Hippocampal formation (tissue), 2 donors: ENCODE measurements around the gene PARP8.
A peak's percentile ranks its signal among the peaks of the same experiment; 100 is the strongest.
"Not testable (repeated sequence)": the region's sequence is repeated elsewhere in the genome, so short reads cannot be mapped to it uniquely, and the experiment has no call there.

Experiments used
- DNase-seq, 2 donors: peaks; one replicate each; lab custom pipeline; 2025; lab: John Stamatoyannopoulos, UW

Gene PARP8

DNA sequence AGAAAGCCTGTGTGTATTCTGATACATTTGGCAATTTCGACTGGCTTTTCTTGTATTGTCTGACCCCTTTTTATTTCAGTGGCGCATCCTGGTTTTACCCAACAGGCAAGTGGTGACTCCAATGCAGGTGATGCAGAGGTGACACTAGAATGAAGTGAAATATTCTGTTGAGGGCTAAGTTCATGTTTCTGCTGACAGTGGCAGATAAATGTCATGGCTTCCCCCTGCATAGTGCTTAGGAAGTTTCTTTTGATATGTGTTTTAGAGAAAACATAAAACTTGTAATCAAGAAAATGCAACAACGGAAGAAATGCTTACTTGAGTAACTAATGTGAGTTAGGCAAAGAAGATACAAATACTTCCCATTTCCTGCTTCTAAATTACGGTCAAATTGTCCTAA is 13.1 kb downstream of the PARP8 start:
- DNase-seq = not testable (repeated sequence)

DNA sequence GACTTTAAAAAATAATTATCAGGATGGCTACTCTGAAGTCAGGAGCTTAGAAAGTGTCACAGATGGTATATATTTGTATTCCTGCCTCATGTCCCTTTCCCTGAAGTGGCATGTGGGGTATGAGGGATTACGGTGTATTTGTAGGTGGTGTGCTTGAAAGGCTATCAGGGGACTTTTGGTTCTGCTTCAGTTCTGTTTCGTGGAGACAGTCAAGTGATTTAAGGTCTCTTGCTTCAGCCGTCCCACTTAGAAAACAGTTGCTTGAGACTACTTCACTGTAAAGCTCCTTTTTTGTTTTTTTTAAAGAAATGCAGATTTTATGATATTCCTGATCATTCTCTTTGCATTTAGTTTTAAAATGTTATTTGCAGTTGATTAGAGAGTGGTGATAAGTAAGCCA is 18.3 kb downstream of the PARP8 start:
- DNase-seq = no peak

DNA sequence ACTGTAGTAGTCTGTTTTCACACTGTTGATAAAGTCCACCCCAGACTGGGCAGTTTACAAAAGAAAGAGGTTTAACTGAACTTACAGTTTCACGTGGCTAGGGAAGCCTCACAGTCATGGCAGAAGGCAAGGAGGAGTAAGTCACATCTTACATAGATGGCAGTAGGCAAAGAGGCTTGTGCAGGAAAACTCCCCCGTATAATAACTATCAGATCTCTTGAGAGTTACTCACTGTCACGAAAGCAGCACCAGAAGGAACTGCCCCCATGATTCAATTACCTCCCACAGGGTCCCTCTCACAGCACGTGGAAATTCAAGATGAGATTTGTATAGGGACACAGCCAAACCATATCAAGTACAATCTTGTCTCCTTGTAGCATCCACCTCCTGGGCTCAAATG is 21.1 kb downstream of the PARP8 start:
- no peak for DNase-seq

DNA sequence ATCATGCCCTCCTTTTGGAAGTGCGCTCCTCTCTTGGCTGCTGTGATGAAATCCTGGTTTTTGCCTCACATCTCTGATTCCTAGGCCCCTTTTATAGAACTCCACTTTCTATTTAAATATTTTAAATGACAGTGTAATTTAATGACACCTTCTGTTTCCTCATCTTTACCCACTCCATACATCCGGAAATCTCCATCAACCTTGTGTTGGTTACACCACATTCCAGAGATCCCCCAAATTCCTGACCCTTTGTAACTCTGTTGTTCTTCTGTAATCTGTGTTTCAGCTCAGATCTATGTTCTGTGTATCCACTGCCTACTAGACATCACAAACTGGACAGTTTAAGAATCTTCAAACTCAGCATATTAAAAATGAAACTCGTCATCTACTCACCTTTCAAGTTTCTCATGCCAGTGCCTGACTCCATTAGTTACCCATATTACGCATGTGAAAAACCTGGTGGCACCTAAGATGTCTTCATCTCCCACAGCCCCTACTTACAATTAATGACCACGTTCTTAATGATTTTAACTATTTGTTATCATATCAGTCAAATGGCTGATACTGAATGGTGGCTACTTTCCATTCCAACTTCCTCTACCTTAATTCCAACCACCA is 25.1 kb downstream of the PARP8 start:
- no peak for DNase-seq

DNA sequence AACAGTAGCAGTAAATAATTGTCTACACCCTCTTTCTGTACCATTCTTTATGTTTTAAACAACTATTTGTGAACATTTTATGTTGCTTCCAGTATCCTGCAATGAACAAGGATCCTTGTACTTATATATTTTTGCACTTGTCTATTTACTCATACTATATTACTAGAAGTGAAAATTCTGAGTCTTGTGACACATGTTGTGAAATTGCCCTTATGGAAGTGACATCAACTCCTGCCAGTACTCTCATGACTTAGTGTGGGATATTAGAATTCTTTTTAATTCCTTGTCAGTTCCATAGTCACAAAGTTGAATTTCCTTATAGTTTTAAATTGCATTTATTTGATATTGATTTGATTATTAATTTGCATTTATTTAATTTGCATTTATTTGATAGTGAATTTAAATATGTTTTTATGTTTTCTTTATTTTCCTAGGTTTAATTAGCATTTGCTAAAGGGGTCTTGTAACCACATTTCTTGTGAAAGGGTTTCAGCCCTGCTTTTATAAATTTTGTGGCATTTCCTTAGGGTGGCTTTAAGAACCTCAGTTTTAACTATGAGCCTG is 27.7 kb downstream of the PARP8 start:
- DNase-seq = no peak

DNA sequence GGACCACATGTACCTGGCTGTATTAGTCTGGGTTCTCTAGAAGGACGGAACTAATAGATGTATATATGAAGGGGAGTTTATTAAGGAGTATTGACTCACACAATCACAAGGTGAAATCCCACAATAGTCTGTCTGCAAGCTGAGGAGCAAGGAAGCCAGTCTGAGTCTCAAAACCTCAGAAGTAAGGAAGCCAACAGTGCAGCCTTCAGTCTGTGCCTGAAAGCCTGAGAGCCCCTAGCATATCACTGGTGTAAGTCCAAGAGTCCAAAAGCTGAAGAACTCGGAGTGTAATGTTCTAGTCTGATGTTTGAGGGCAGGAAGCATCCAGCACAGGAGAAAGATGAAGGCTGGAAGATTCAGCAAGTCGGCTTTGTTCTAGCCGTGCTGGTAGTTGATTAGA is 28.2 kb downstream of the PARP8 start:
- DNase-seq = not testable (repeated sequence)

DNA sequence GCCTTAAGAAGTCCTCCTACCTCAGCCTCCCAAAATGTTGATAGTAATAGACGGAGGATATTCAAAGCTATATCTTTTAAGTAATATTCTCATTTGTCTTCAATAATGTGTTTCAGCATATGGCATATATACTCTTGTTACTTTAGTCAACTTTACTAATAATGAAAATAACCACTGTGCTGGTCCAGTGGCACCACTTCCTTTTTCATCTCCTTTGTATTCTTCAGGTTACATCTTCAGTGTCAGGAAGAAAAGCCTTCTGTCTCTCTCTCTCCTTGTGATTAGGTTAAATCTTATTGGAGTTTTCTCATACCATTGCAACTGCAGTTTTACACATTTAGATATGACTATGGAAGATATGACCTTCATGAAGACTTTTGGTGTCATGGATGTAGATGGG is 31.3 kb downstream of the PARP8 start:
- no peak for DNase-seq

DNA sequence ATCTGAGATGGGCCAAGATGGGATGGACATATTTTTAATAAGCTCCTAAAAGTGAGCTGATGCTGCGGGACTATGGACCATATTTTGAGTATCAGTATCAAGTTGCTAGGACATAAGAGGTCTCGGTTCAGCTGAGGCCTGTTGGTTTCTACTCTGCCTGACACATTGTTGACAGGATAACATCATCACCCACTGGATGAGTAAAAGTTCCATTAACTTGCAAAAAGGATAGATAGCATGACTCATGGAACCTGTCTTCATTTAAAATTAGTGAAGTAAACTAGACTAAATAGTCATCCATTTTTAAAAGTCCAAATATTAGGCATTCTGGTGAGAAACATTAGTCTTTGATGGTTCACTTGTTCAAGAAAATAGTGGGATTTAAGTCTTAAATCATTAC is 33.3 kb downstream of the PARP8 start:
- DNase-seq = no peak

DNA sequence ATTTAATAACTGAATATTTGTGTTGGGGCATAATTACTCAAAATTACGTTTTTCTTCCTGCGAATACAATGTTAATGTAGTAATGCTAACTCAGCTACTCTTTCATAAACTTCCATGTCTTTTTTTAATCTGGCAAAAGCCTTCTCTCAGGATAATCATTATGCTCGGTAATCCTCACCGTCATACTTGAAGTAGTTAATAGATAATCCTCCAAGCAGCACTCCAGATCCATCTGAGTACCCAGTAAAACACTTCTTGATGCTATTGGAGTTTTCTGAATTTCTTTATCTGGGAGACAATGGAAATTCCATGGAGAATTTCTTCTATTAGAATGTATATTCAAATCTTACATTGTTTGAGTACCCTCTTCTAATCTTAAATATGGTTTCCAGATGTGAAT is 34.3 kb downstream of the PARP8 start:
- DNase-seq = no peak

DNA sequence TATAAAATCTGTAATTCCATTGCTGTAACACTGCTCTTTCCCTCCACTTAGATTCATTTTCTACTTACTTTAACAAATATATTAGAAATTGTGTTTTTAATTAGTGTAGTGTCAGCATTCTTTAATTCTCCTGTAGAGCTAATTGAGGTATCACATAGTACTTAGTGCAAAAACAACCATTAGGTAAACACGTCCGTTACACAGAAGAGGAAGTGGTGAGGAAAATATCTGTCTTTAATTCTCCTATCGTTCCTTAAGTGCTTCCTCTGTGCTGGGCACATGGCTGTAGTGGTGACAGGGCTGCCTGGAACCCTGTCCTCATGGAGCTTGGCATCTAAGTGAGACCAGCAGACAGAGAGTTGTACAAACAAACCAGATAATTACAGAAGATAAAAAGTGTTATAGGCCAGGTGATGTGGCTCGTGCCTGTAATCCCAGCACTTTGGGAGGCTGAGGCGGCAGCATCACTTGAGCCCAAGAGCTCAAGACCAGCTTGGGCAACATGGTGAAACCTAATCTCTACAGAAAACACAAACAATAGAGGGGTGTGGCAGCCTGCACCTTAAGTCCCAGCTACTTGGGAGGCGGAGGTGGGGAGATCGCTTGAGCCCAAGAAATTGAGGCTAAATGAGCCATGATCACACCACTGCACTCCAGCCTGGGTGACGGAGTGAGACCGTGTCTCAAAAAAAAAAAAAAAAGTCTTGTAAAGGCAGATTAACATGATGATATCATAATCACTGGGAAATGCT is 36.4 kb downstream of the PARP8 start:
- DNase-seq = no peak

DNA sequence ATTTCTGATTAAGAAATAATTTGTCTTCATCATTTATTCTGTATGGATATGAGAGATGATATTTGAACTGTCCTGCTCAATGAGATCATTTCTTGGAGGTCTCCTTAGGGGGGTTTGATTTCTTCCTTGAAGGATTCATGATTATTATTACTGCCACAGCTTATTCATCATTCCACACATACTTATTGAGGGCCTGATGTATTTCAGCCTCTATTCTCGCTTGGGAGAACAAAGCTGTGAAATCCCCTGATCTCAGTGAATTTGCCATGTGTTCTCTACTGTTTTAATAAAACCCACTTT is 36.9 kb downstream of the PARP8 start:
- no peak for DNase-seq

DNA sequence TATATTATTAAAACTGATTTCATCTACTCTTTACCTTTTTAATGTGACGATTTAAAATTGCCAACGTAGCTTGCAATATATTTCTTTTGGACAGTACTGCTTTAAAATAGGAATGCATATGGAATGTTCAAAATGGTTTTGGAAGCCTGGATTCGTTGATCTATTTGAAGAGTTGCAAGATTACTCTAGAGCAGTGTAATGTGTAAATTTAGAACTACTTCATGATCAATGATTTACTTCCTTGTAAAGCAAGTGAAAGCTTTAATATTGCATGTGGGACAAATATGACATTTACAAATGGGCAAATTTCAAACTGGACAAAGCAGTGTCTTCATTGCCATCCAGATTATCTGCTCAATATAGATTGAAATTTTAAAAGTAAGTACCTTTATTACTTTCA is 38.3 kb downstream of the PARP8 start:
- no peak for DNase-seq

DNA sequence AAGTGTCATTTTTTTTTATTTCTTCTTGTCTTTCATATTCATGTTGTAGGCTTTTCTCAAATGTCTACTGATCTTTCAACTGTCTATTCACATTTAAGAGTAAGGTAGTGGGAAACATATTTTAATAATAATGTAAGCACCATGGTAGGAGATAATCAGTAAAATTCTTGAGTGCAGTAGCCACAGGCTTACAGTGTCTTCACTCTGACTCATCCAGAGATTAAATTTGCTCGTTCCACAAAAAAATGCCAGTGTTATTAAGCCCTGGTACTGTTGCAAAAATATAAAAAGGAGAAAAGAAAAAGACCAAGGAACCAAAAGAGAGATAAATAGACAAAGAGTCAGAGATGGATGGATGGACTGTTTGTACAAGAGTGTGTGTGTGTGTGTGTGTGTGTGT is 43.0 kb downstream of the PARP8 start:
- no peak for DNase-seq

DNA sequence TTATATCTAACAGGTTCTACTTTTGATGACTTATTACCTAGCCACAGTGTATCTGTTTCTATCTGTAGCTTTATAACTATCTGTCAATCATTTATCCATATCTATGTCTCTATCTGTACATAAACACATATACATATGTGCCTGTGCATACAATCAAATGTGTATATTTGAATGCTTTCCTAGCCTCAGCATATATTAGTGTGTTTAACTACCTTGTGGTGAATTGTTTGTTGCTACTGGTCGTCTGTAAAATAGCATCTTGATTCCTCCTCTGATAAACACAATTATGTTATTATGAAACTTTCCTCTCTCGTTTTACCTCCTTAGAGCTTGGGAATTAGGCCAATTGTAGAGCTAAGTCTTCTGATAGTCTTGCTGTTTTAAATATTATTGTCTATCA is 44.4 kb downstream of the PARP8 start:
- DNase-seq = no peak

DNA sequence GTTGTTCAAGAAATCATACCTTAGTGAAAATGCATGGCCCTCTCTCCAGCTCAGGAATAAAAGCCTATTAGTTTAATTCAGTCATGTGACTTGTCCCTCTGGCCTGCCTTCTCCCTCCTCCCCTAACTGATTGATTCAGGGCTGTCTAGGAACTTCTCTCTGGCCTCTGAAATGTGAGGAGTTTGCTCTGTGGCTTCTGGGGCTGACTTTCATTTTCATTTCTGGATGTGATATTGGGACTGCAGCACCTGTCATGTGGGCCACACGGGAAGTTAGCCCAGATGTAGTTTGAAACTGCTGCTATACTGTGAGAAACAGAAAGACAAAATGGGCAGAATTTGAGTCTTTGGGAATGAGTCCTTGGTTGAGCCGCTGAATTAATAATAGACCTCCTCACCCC is 44.8 kb downstream of the PARP8 start:
- DNase-seq = peak in 1 of 2 donors; percentile 40

DNA sequence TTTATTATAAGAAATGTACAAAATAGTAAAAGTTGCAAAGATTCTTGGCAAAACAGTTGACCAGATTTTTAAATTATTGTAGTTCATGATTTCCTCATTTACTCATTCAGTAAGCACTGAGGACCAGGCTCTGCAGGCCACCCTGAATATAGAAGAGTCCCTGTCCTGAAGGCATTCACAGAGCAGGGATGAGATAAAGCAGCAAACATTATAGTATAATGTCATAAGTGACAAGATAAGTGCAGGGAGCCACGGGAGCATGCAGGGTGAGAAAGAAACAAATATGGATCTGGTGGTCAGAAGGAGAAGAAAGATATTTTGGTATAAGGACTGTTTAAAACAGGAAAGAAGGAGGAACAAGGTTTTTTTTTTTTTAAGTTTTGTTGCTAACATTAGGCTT is 46.0 kb downstream of the PARP8 start:
- DNase-seq = no peak

DNA sequence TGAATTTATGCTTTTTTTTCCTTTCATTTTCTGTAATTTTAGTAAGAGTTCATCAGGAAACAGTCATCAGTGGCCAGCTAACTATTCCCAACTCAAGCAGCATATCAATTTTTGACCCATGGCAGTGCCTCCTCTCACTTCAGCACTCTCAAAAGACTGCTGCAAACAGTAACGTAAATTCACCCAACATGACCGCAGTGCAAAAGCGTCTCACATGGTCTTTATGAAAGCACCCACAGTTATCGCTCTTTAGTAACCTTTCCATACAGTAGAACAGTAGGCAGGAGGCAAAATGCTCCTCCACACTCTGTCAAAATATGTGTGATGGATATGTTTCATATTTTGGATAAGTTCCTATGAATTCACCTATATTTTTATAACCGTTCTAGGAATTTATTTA is 48.6 kb downstream of the PARP8 start:
- no peak for DNase-seq

DNA sequence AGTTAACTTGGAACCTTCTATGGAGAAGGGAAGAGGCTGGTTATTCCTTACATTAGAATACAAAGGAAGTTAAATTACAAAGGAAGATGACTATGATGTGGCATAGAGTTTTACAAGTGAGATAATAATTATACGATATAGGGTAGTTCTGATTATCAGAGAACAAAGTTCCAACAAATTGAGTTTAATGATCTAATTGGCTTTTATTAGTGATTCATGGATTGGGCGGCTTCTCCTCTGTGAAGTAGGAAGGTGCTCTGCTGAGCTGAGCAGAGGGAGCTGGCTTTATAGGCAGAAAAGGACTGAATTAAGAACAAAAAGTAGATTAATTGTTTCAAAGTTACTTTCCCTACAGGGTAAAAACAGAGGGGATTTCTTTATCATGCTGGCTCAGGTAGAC is 49.7 kb downstream of the PARP8 start:
- DNase-seq = no peak

DNA sequence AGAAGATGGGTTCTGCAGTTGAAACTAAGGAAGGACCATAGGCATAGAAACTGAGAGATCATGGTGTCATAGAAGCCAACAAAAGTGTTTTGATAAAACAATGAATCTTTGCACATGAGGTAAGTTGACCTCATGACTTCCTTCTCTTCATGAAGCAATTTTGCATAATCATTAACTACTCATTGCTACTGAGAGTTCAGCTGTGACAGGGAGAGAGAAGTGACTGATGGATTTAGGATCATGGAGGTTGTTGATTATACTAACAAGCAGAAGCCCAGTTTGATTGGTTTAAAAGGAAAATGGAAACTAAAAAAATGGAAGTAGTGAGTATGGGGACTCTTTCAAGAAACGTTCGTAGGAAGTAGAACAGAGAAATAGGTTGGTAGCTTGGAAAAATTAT is 51.2 kb downstream of the PARP8 start:
- no peak for DNase-seq

DNA sequence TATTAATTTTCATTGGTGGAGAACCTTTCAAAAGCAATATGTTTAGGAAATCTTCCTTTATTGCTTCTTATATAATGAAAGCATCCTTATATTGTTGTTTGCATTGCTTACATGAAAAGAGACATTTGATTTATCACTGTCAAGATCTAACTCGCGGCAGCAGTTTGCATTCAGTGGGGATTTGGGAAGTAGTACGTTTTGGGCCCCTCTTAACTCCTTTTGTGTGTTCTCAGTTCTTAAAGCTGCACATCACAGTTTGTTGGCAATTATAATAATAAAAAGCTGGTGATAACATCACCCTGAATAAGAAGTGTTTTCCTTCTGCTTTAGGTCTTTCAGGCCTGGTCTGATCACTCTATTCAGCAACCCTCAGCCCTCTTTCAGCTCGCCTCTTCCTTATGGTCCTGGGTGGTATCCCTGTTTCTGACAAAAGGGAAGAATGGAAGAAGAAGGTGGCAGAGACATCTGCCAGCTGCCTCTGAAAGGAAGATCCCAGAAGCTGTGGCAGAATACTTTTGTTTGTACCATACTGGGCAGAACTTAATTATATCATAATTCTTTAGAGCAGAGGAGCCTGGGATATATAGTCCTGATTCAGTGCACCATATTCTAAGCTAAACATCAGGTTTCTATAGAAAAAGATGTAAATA is 53.7 kb downstream of the PARP8 start:
- DNase-seq = no peak

DNA sequence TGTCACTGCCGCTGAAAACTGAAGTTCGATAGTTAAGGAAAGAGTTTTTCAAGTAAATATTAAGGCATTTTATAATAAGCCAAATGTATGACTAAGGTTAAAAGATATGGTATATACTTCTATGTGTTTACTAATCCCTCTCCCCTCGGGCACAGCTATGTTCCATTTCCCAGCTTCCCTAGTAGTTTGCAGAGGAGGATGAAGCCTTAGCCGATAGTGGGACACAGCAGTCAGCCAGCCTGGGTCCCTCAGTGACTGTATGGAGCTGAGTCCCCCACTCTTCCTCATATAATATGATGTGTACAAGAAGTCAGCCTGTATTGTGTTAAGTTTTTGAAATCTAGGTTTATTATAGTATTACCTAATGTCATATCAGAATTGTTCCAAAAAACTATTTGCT is 55.8 kb downstream of the PARP8 start:
- DNase-seq = no peak

DNA sequence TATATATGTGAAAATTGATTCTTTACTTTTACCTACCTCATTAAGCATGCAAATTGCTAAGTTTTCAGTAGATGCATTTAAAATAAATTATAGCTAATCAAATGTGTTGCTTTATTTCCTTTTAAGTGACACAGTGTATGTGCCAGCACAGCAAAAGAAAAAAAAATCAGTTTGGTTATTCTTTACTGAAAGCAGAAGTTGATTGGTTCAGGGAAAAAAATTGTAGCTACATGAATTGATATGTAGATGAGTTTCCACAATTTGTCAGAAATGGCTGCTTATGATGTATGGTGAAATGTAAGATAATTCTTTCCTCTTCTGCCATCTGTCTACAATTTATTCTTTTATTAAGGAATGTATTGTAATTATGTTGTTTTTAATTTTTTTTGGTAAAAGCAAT is 57.8 kb downstream of the PARP8 start:
- no peak for DNase-seq

DNA sequence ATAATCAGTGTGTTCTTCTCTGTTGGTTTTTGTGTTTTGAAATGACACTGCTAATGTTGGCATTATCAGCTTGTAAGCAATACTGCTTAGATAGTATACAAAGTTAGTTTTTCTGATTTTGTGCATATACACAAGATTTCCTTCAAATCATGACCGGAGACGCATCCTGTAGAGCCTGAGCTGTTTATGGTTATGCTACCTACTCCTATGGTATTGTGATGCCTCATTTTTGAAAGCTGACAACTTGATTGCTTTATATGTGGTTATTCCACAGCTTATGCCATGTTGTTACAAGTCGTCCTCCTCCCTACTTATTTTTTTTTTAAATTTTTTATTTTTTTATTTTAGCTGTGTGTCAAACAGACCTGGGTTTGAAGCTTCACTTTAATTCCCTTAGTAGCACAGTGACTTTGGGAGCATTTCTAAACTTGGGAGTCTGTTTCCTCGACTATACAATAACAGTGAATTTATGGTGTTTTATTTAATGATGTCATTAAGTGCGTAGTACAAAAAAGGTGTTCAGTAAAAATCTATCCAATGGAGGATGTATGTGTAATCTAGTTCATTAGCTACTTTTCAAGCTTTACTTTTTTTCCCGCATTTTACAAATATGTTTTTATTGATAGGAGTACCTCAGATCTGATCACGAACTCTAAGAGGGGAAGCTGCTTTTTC is 59.5 kb downstream of the PARP8 start:
- DNase-seq = no peak
